Peyer's patch (tissue), 4 donors: ENCODE data around the gene PDIK1L. TPM values are rescaled to one million over a fixed set of nuclear protein-coding genes. Genes with fewer than 3 reads are reported as not detected.
A peak's percentile ranks its signal among the peaks of the same experiment; 100 is the strongest.

Experiments used
- DNase-seq, 3 donors: peaks; one replicate each; pipeline ENCODE4 v3.0.0-alpha.2; 2017 to 2019
- H3K27ac ChIP-seq, 4 donors: fragments of 200-600 bp; sonication (generic); one replicate each; pipeline ENCODE4 v1.5.1; 2016 to 2019
- H3K27me3 ChIP-seq, 2 donors: fragments of 200-600 bp; sonication (generic); one replicate each; pipeline ENCODE4 v1.5.1; 2019
- H3K36me3 ChIP-seq, 3 donors: fragments of 200-600 bp; sonication (generic); one replicate each; pipeline ENCODE4 v1.5.1; 2016 to 2019
- H3K4me1 ChIP-seq, 4 donors: fragments of 200-600 bp; sonication (generic); one replicate each; pipeline ENCODE4 v1.5.1; 2016 to 2019
- H3K4me3 ChIP-seq, 4 donors: fragments of 200-600 bp; sonication (generic); 1 replicate in 3 of 4; 2 replicates in 1 of 4; pipeline ENCODE4 v1.5.1; 2016 to 2019; ENCODE audit warnings: mild to moderate bottlenecking in 1 of 4
- H3K9me3 ChIP-seq, 4 donors: fragments of 200-600 bp; sonication (generic); one replicate each; pipeline ENCODE4 v1.5.1; 2016 to 2019; ENCODE audit warnings: mild to moderate bottlenecking in 1 of 4
- POLR2A ChIP-seq, 2 donors: fragments of 450-650 bp; IDR thresholded peaks; one replicate each; pipeline ENCODE4 v1.5.1; 2017; ENCODE audit warnings: antibody characterized with exemption in 2 of 2, mild to moderate bottlenecking in 2 of 2, moderate library complexity in 2 of 2
- total RNA-seq, 4 donors: library from RNA; depleted of rRNA; stranded (reverse); fragments of >200 nt; gene quantifications; one replicate each; pipeline ENCODE4 v1.1.0, GENCODE V29; 2016
- TF ChIP-seq, protein P1 (sequence below), 6 experiments: fragments of 450-650 bp in 4 of 6; fragments of 200-600 bp in 2 of 6; sonication (generic) in 1 of 6; IDR thresholded peaks; one replicate each; pipeline ENCODE4 v1.5.1; 2017 to 2019; ENCODE audit warnings: antibody characterized with exemption in 6 of 6, mild to moderate bottlenecking in 3 of 6, moderate library complexity in 1 of 6

The PDIK1L gene
- total RNA-seq, 4 donors from 2014 or later = 8.3 to 13.2 (median 12.4) TPM

DNA sequence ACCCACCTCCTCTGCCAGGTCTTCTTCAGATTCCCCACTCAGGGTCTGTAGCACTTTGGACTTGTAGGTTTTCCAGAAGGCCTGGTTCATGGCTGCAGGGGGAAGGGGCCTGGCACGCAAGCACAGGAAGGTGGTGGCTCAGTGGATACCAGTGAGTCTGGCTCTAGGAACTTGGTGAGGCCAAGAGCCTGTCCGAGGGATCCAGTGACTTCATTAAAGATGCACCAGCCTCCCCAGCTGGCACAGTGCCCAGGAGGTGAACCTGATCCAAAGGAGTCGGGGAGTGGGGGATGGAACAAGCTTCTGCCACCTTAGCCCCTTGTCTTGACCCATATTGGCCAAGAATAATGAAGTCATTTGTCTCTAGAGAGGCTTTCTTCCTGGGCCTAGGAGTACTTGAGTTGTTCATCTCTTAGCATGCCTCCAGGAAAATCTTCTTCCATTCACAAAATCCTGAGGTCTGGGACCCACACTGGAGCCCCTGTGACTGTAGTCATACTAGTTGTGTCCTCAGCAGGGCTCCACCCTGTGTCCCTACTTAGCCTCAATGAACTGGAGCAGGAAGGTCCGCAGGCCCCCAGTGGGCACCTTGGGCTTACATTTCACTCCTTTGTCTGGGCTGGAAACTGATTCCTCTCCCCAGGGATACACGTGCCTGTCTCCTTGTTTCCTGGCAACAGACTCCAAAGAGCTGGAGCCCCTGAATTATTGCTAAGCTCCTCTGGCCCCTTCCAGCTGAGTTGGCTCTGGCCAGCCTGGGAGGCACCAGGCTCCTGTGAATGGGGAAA, 57.0 kb downstream of the PDIK1L start, which contains the start of gene C1orf232:
Gene C1orf232, minus strand, starts transcription at position 554 of the 788 bp plus-strand sequence. Its CDS starts 464 bp downstream, at position 90.
- TF ChIP-seq, protein P1, sequence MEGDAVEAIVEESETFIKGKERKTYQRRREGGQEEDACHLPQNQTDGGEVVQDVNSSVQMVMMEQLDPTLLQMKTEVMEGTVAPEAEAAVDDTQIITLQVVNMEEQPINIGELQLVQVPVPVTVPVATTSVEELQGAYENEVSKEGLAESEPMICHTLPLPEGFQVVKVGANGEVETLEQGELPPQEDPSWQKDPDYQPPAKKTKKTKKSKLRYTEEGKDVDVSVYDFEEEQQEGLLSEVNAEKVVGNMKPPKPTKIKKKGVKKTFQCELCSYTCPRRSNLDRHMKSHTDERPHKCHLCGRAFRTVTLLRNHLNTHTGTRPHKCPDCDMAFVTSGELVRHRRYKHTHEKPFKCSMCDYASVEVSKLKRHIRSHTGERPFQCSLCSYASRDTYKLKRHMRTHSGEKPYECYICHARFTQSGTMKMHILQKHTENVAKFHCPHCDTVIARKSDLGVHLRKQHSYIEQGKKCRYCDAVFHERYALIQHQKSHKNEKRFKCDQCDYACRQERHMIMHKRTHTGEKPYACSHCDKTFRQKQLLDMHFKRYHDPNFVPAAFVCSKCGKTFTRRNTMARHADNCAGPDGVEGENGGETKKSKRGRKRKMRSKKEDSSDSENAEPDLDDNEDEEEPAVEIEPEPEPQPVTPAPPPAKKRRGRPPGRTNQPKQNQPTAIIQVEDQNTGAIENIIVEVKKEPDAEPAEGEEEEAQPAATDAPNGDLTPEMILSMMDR (IDR thresholded peaks at IDR 0.05) = no peak
- TF ChIP-seq POLR2A (IDR thresholded peaks at IDR 0.05) = no peak
- no peak for DNase-seq
- Histone ChIP-seq H3K9me3 (no peaks in the 10 kb centered on the region), H3K36me3 (no peaks in the 10 kb centered on the region), H3K27me3 (no peaks in the 10 kb centered on the region), H3K4me3 (peak within 1 kb of the TSS; percentile 67 to 81 (median 74)), H3K27ac (peak within 1 kb of the TSS; percentile 55 to 79 (median 74)), H3K4me1 (peaks cover 0 to 18% (median 7%) of the 10 kb centered on the region in 4 donors)

DNA sequence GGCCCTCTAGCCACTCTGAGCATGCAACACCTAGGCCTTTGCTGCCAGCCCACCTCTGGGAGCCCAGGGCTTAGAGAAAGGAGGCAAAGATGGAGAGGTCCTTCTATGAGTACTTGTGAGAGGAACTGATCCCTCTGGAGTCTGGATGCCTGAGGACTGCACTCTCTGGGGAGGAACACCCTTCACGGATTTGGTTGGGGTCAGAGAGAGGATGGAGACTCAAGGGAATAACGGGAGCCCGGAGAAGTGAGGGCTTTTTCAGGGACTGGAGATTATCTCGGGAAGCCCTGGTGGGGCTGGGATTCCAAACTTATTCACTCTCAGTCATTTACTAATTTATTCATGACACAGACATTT, 57.6 kb downstream of the PDIK1L start:
- peaks cover 0 to 14% (median 5%) of the 10 kb centered on the region in 4 donors for H3K4me1 ChIP-seq
- H3K27ac ChIP-seq = peak overlapping the region in 1 of 4 donors; percentile 76
- no peaks in the 10 kb centered on the region for H3K36me3 ChIP-seq
- no peak for DNase-seq
- TF ChIP-seq POLR2A (IDR thresholded peaks at IDR 0.05) = no peak
- TF ChIP-seq, protein P1 (IDR thresholded peaks at IDR 0.05) = no peak
- H3K4me3 ChIP-seq = peak overlapping the region; percentile 67 to 81 (median 74)
- H3K9me3 ChIP-seq = no peaks in the 10 kb centered on the region
- no peaks in the 10 kb centered on the region for H3K27me3 ChIP-seq

DNA sequence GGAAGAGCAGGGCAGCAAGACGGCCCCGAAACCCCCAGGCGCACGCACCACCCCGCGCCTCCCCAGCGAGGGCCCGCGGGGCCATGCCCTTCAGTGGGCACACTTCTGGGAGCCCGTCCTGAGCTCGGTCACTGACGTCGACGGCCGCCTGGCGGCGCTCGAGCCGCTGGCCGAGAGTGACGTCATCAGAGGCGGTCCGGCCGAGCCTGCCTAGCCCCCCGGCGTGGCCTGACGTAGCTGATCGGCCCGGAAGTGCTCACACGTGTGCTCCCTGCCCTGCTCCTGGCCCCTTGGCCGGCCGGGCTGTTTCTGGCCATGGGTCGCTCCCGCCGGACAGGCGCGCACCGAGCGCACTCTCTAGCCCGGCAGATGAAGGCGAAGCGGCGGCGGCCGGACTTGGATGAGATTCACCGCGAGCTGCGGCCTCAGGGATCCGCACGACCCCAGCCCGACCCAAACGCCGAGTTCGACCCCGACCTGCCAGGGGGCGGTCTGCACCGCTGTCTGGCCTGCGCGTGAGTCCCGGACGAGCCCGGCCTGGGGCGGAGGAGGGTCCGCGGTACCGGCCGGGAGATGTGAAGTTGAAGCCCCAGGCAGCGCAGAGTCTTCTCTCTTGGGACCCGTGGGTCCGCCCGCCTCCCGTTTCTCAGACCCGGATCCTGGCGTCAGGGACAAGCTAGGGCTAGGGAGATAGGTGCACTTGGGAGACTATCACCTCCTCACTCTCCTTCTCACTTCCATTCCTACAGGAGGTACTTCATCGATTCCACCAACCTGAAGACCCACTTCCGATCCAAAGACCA, 58.2 kb downstream of the PDIK1L start, which contains the start of gene ZNF593:
Gene ZNF593, plus strand, starts transcription at position 240 of the 803 bp plus-strand sequence. Its CDS starts 76 bp downstream, at position 316.
- Histone ChIP-seq H3K4me1 (peaks cover 0 to 14% (median 3%) of the 10 kb centered on the region in 4 donors), H3K9me3 (no peaks in the 10 kb centered on the region), H3K27ac (peak within 1 kb of the TSS; percentile 55 to 79 (median 74)), H3K4me3 (peak within 1 kb of the TSS; percentile 67 to 81 (median 74)), H3K27me3 (no peaks in the 10 kb centered on the region), H3K36me3 (no peaks in the 10 kb centered on the region)
- TF ChIP-seq, protein P1 (IDR thresholded peaks at IDR 0.05) = peak; percentile 94 to 99 (median 97)
- peak; percentile 33 to 62 for TF ChIP-seq POLR2A (IDR thresholded peaks at IDR 0.05)
- peak; percentile 89 to 96 (median 94) for DNase-seq

DNA sequence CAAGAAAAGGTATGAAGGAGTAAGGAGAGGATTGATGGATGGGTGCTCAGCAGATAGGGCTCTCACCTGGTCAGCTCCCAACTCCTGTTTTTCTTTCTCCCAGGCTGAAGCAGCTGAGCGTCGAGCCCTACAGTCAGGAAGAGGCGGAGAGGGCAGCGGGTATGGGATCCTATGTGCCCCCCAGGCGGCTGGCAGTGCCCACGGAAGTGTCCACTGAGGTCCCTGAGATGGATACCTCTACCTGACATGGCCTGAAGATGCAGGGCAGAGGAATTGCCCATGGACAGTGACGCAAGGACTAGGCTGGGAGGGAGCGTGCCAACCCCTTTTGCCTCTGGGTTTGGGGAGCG, 58.8 kb downstream of the PDIK1L start:
- DNase-seq = no peak
- peak overlapping the region; percentile 67 to 81 (median 74) for H3K4me3 ChIP-seq
- peak overlapping the region in 2 of 4 donors; percentile 76 to 79 for H3K27ac ChIP-seq
- H3K9me3 ChIP-seq = no peaks in the 10 kb centered on the region
- H3K36me3 ChIP-seq = no peaks in the 10 kb centered on the region
- TF ChIP-seq POLR2A (IDR thresholded peaks at IDR 0.05) = no peak
- TF ChIP-seq, protein P1 (IDR thresholded peaks at IDR 0.05) = no peak
- no peaks in the 10 kb centered on the region for H3K27me3 ChIP-seq
- peaks cover 0 to 14% (median 3%) of the 10 kb centered on the region in 4 donors for H3K4me1 ChIP-seq
